Spleen (tissue), 11 donors: ENCODE results near the gene CCDC3. TPM values are rescaled to one million over a fixed set of nuclear protein-coding genes. Genes with fewer than 3 reads are reported as not detected.

Source experiments
- DNase-seq: peaks from one replicate; pipeline ENCODE4 v3.0.0-alpha.2; 2020
- H3K27ac ChIP-seq, 8 donors: fragments of 200-600 bp; sonication (generic) in 7 of 8; 1 replicate in 4 of 8; 2 replicates in 4 of 8; pipeline versions ENCODE4 v1.5.0 to v1.8.0; 2016 to 2021; ENCODE audit warnings: inconsistent platforms in 4 of 8, mild to moderate bottlenecking in 4 of 8, moderate library complexity in 1 of 8
- H3K27me3 ChIP-seq, 7 donors: fragments of 200-600 bp; sonication (generic) in 6 of 7; replicated peaks in 1 of 7; 1 replicate in 4 of 7; 2 replicates in 3 of 7; pipeline versions ENCODE4 v1.5.0 to v1.8.0; 2016 to 2021; ENCODE audit warnings: inconsistent platforms in 3 of 7, mild to moderate bottlenecking in 1 of 7
- H3K36me3 ChIP-seq, 6 donors: fragments of 200-600 bp; sonication (generic) in 5 of 6; 1 replicate in 4 of 6; 2 replicates in 2 of 6; pipeline versions ENCODE4 v1.5.0 to v1.8.0; 2016 to 2021; ENCODE audit warnings: inconsistent platforms in 2 of 6
- H3K4me1 ChIP-seq, 6 donors: fragments of 200-600 bp; sonication (generic) in 5 of 6; 1 replicate in 3 of 6; 2 replicates in 3 of 6; pipeline versions ENCODE4 v1.5.0 to v1.8.0; 2016 to 2021; ENCODE audit warnings: inconsistent platforms in 3 of 6
- H3K4me3 ChIP-seq, 8 donors: fragments of 200-600 bp; sonication (generic) in 7 of 8; 1 replicate in 4 of 8; 2 replicates in 4 of 8; pipeline versions ENCODE4 v1.5.0 to v1.8.0; 2016 to 2021; ENCODE audit warnings: inconsistent platforms in 4 of 8, mild to moderate bottlenecking in 4 of 8, moderate library complexity in 2 of 8
- H3K9me3 ChIP-seq, 8 donors: fragments of 200-600 bp; sonication (generic) in 7 of 8; 1 replicate in 4 of 8; 2 replicates in 4 of 8; pipeline versions ENCODE4 v1.5.0 to v1.8.0; 2016 to 2021; ENCODE audit warnings: inconsistent platforms in 4 of 8
- POLR2A ChIP-seq, 3 donors: fragments of 450-650 bp; IDR thresholded peaks; one replicate each; pipeline ENCODE4 v1.5.1; 2017; ENCODE audit warnings: antibody characterized with exemption in 3 of 3, mild to moderate bottlenecking in 1 of 3
- POLR2AphosphoS5 ChIP-seq, 3 donors: sonication (generic); formaldehyde crosslinking; IDR thresholded peaks; one replicate each; pipeline ENCODE4 v1.5.1; 2017; ENCODE audit warnings: antibody characterized with exemption in 3 of 3
- WGBS, 5 donors: extraction: QIAGEN DNeasy Blood & Tissue Kit in 3 of 5; methylation state at CpG; one replicate each; pipeline versions ENCODE4 v1.1.5 to v1.1.7; 2013 to 2018; 5-methylcytosine and 5-hydroxymethylcytosine counted together
- intact Hi-C: fragments of 100-400 bp; cut with DNase I; formaldehyde crosslinking; loops from one replicate; pipeline ENCODE4 v1.15.0; 2023; ENCODE audit warnings: low total_unique reads
- polyA plus RNA-seq, 3 donors: library from polyadenylated mRNA; stranded (reverse); fragments of 200-250 nt; gene quantifications; one replicate each; pipeline ENCODE4 v1.2.1, GENCODE V29; 2013
- total RNA-seq, 7 donors: library from RNA; depleted of rRNA in 3 of 7; stranded (reverse); fragments of >200 nt in 3 of 7; fragmentation: NEBNext Ultra II Directional in 4 of 7; extraction: Animal tissue kit (Norgen Biotek cat#: 25700) in 4 of 7; gene quantifications; one replicate each; pipeline versions ENCODE4 v1.1.0 to v1.2.1, GENCODE V29; 2016 to 2021
- TF ChIP-seq, protein P1 (sequence below), 11 experiments: fragments of 200-600 bp in 7 of 11; fragments of 450-650 bp in 4 of 11; sonication (generic) in 4 of 11; IDR thresholded peaks in 8 of 11; conservative IDR thresholded peaks in 3 of 11; 1 replicate in 7 of 11; 2 replicates in 4 of 11; pipeline versions ENCODE4 v1.4.0 to v1.8.0; 2016 to 2021; ENCODE audit warnings: antibody characterized with exemption in 11 of 11, inconsistent platforms in 4 of 11, mild to moderate bottlenecking in 1 of 11
- donor health status: healthy with polysubstance abuse.
- donor health status: DM: no; HTN: no; CAD: no; lungs with moderate emphysema.
- donor health status: DM: no; HTN: no; CAD: no.
- donor health status: Bipolar disorder and iron deficiency.
- donor health status: healthy.
- donor health status: DM: no; HTN: no; CAD: no.
- donor health status: DM: yes; HTN: yes; CAD: no.

The CCDC3 gene
- total and polyA plus RNA-seq, 10 donors: 4.7 to 36.9 (median 26.8) TPM

- DNase-seq: no peak
- Histone ChIP-seq H3K27me3 (no peaks in the 10 kb centered on the region), H3K4me1 (no peaks in the 10 kb centered on the region), H3K27ac (no peak overlapping the region), H3K9me3 (peaks cover 0 to 37% (median 23%) of the 10 kb centered on the region in 8 donors), H3K4me3 (no peak overlapping the region), H3K36me3 (peaks cover 0 to 7% (median 0%) of the 10 kb centered on the region in 6 donors)
- WGBS, 5 donors: 91 to 98% (median 94%) methylated on average over 5 of the region's 5 CpGs
- intact Hi-C loops: no loop called here
- TF ChIP-seq POLR2A (IDR thresholded peaks at IDR 0.05) (no peak), POLR2AphosphoS5 (IDR thresholded peaks at IDR 0.05) (no peak)
- TF ChIP-seq, protein P1, sequence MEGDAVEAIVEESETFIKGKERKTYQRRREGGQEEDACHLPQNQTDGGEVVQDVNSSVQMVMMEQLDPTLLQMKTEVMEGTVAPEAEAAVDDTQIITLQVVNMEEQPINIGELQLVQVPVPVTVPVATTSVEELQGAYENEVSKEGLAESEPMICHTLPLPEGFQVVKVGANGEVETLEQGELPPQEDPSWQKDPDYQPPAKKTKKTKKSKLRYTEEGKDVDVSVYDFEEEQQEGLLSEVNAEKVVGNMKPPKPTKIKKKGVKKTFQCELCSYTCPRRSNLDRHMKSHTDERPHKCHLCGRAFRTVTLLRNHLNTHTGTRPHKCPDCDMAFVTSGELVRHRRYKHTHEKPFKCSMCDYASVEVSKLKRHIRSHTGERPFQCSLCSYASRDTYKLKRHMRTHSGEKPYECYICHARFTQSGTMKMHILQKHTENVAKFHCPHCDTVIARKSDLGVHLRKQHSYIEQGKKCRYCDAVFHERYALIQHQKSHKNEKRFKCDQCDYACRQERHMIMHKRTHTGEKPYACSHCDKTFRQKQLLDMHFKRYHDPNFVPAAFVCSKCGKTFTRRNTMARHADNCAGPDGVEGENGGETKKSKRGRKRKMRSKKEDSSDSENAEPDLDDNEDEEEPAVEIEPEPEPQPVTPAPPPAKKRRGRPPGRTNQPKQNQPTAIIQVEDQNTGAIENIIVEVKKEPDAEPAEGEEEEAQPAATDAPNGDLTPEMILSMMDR (IDR thresholded peaks at IDR 0.05 in 8 of 11, conservative IDR thresholded peaks at IDR 0.05 in 3 of 11): no peak
Measured at GRCh38 chr10:12896251-12896650, 105.3 kb downstream of the CCDC3 start.

DNA sequence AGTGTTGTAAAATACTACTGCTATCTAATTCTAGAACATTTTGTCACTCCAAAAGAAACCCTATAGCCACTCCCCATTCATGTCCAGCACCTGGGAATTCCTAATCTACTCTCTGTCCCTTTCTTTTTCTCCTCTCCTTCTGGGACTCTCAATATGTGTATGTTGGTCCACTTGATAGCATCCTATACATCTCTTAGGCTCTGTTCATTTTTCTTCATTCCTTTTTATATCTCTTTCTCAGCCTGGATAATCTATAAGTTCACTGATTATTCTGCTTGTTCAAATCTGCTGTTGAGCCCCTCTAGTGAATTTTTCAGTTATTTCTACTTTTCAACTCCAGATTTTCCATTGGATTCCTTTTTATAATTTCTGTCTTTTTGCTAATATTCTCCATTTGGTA lies 108.6 kb downstream of the CCDC3 start:
- H3K27me3 ChIP-seq: no peaks in the 10 kb centered on the region
- intact Hi-C loops: no loop called here
- H3K4me1 ChIP-seq: no peaks in the 10 kb centered on the region
- H3K4me3 ChIP-seq: no peak overlapping the region
- peaks cover 0 to 52% (median 29%) of the 10 kb centered on the region in 8 donors for H3K9me3 ChIP-seq
- TF ChIP-seq POLR2A (IDR thresholded peaks at IDR 0.05): no peak
- TF ChIP-seq, protein P1 (IDR thresholded peaks at IDR 0.05 in 8 of 11, conservative IDR thresholded peaks at IDR 0.05 in 3 of 11): no peak
- no peak for TF ChIP-seq POLR2AphosphoS5 (IDR thresholded peaks at IDR 0.05)
- peaks cover 0 to 7% (median 0%) of the 10 kb centered on the region in 6 donors for H3K36me3 ChIP-seq
- DNase-seq: no peak
- H3K27ac ChIP-seq: no peak overlapping the region

- TF ChIP-seq POLR2A (IDR thresholded peaks at IDR 0.05) (no peak), POLR2AphosphoS5 (IDR thresholded peaks at IDR 0.05) (no peak)
- TF ChIP-seq, protein P1 (IDR thresholded peaks at IDR 0.05 in 8 of 11, conservative IDR thresholded peaks at IDR 0.05 in 3 of 11): no peak
- H3K27me3 ChIP-seq: no peaks in the 10 kb centered on the region
- 60 to 76% (median 66%) methylated on average over 3 of the region's 3 CpGs for WGBS, 5 donors
- intact Hi-C loops: no loop called here
- DNase-seq: no peak
- no peaks in the 10 kb centered on the region for H3K4me1 ChIP-seq
- H3K9me3 ChIP-seq: peaks cover 0 to 52% (median 29%) of the 10 kb centered on the region in 8 donors
- H3K27ac ChIP-seq: no peak overlapping the region
- no peaks in the 10 kb centered on the region for H3K36me3 ChIP-seq
- H3K4me3 ChIP-seq: no peak overlapping the region
Measured at GRCh38 chr10:12890958-12891357, 110.6 kb downstream of the CCDC3 start.

DNA sequence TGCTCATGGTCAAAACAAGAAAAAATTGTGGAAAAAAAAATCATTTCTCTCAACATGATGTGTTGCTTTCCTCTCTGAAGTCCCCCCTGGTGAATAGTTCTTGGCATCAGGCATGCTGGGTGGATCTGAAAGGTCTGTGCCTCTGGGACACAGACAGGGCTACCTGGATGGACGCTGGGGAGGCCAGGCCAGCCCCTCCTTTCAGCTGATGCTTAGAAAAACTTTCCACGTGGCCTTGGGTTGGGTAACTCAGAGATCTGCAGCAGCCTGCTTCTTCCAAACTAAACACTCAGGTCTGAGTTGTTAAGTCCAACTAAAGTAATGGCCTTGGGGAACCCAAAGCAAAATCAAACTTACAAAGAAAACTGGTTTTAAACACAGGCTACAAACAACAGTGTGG lies 113.0 kb downstream of the CCDC3 start:
- WGBS, 5 donors: 60 to 77% (median 65%) methylated on average over 2 of the region's 2 CpGs

More for the DNA sequence above, 113.0 kb downstream of the CCDC3 start:
- TF ChIP-seq POLR2AphosphoS5 (IDR thresholded peaks at IDR 0.05): no peak
- TF ChIP-seq POLR2A (IDR thresholded peaks at IDR 0.05): no peak
- TF ChIP-seq, protein P1 (IDR thresholded peaks at IDR 0.05 in 8 of 11, conservative IDR thresholded peaks at IDR 0.05 in 3 of 11): no peak
- H3K27me3 ChIP-seq: no peaks in the 10 kb centered on the region
- no peak overlapping the region for H3K4me3 ChIP-seq
- no peaks in the 10 kb centered on the region for H3K36me3 ChIP-seq
- H3K4me1 ChIP-seq: no peaks in the 10 kb centered on the region
- intact Hi-C loops: no loop called here
- no peak for DNase-seq
- H3K9me3 ChIP-seq: peaks cover 0 to 37% (median 24%) of the 10 kb centered on the region in 8 donors
- H3K27ac ChIP-seq: no peak overlapping the region
